ENCODE results near the gene AHRR. TPM values are rescaled to one million over a fixed set of nuclear protein-coding genes. Genes with fewer than 3 reads are reported as not detected.

Gene AHRR
- total and polyA plus RNA-seq, 2 of the 4 experiments (the other 2 are of a cell fraction): 15.6 to 37.1 TPM

DNA sequence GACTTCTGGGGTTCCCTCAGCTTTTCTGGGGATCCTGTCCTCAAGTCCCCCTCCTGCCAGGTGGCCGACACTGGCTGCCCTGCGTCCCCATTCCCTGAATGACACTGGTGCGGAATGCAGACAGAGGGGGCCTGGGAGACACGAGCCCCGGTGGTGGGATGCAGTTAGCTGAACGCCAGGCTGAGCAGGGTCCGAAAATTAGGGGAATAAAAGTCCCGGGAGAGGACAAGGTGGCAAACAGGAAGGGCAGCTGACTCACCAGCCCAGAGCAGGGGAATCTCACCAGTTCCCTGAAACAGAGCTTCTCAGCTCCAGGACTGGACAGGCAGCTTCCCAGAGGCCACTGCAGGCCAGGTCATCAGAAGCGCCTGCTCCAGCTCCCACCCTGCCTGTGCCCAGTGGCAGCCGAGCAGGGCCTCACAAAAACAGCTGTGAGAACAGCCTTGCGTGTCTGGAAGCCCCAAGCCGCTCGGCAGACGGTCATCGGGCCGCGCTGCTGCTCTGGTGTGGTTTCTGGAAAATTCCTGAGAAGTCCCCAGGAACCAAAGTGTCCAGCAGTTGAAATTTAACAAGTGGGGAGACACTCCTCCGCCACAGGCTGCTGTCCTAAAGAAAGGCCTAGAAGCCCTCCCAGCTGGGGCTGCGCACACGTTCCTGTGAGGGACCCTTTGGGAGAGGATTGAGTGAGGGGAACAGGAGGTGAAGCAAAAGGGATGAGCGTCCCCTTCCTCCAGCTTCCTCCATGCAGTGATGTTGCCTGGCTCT, 73.8 kb downstream of the AHRR start:
- Histone ChIP-seq H3K36me3 (ENCODE audit: control insufficient read depth, insufficient read depth, low read length) (peaks cover 10% of the 10 kb centered on the region), H4K5ac (ENCODE audit: low read depth, low read length) (peak overlapping the region; percentile 94), H3K27ac (ENCODE audit: insufficient read depth, low read length) (peak overlapping the region; percentile 94), H4K8ac (ENCODE audit: low read depth in 2 of 2, low read length in 2 of 2) (peak overlapping the region; percentile 91 to 98), H3K4me1 (ENCODE audit: control insufficient read depth, insufficient read depth, low read length) (peaks cover 43% of the 10 kb centered on the region), H3K23ac (ENCODE audit: low read depth, low read length) (peak overlapping the region; percentile 96), H2AK5ac (ENCODE audit: low read depth, low read length) (peak overlapping the region; percentile 98), H3K9me1 (ENCODE audit: insufficient read depth, low read length) (peaks cover 25% of the 10 kb centered on the region), H3K14ac (replicated peaks; ENCODE audit: low read depth, low read length) (peak overlapping the region; percentile 99), H2AFZ (replicated peaks; ENCODE audit: low read length, poor library complexity) (peak overlapping the region; percentile 73), H3K4me2 (ENCODE audit: low read depth, low read length) (no peak overlapping the region), H3K79me1 (ENCODE audit: low read depth in 1 of 2, low read length in 2 of 2) (peaks cover 20 to 57% of the 10 kb centered on the region in 2 experiments), H3K9ac (ENCODE audit: low read depth, low read length) (peak overlapping the region; percentile 58), H2BK15ac (ENCODE audit: low read depth, low read length) (peak overlapping the region; percentile 94; the same call in 2 of the 3 replicates), H3K27me3 (ENCODE audit: control insufficient read depth, insufficient read depth, low read length) (no peaks in the 10 kb centered on the region), H3K18ac (ENCODE audit: low read depth, low read length) (peak overlapping the region; percentile 92), H2BK20ac (ENCODE audit: low read depth, low read length) (peak overlapping the region; percentile 99), H3K4me3 (ENCODE audit: insufficient read depth, low read depth, low read length) (no peak overlapping the region), H3K4ac (ENCODE audit: low read depth, low read length) (peak overlapping the region; percentile 100), H3K9me3 (ENCODE audit: control insufficient read depth, insufficient read depth, low read length) (no peaks in the 10 kb centered on the region), H2AK9ac (replicated peaks; ENCODE audit: low read depth, low read length, poor library complexity) (peak overlapping the region; percentile 90), H4K20me1 (ENCODE audit: insufficient read depth, low read length) (no peaks in the 10 kb centered on the region; the same call in 1 of the 2 replicates), H4K91ac (ENCODE audit: insufficient read depth, low read depth, low read length) (peak overlapping the region; percentile 100), H3K56ac (ENCODE audit: extremely low read depth, insufficient read depth, low read length) (peak overlapping the region; percentile 96), H2BK5ac (ENCODE audit: low read depth, low read length, poor library complexity, severe bottlenecking) (peak overlapping the region; percentile 94), H2BK120ac (ENCODE audit: low read depth, low read length) (peak overlapping the region; percentile 99)
- dilution Hi-C loops (cut with HindIII; ENCODE audit: low sequenced_read_pairs, unreplicated experiment) (no loop called here), in situ Hi-C loops (cut with MboI; ENCODE audit: low sequenced_read_pairs) (no loop called here), intact Hi-C loops (cut with micrococcal nuclease) (loop anchor here (2.0 kb wide), 1 partner anchor 27 kb away; no protein-coding TSS in a partner anchor)
- ChIA-PET CTCF (no interaction called here), POLR2A (ENCODE audit: unreplicated experiment) (interaction anchor here (0.8 kb wide), 1 partner anchor 15 kb away, joined by 3 read pairs; no protein-coding TSS in a partner anchor)
- 11% methylated on average over 7 of the region's 21 CpGs; no CpG with 5 or more reads in 1 of the 2 experiments for WGBS, 2 experiments (ENCODE audit: extremely low coverage in 2 of 2, insufficient read length in 1 of 2)
- no TSS peak for BruUV-seq (replicated peaks)
- ATAC-seq (ENCODE audit: low read depth) (peak; percentile 66), DNase-seq (peak; percentile 94)
- TF ChIP-seq POLR2A (IDR thresholded peaks at IDR 0.05; ENCODE audit: low read depth, low read length) (peak; percentile 81), SMC3 (IDR thresholded peaks at IDR 0.05; ENCODE audit: low read depth, low read length) (no peak; the same call in 1 of the 2 replicates), BHLHE40 (IDR thresholded peaks at IDR 0.05; ENCODE audit: low read depth, low read length) (no peak), CHD1 (IDR thresholded peaks at IDR 0.05; ENCODE audit: low read depth, low read length) (no peak), RCOR1 (IDR thresholded peaks at IDR 0.05; ENCODE audit: insufficient replicate concordance, low read length) (peak; percentile 21), RFX5 (IDR thresholded peaks at IDR 0.05; ENCODE audit: low read depth, low read length) (no peak), MAFK (IDR thresholded peaks at IDR 0.05; ENCODE audit: low read depth, low read length) (no peak), CEBPB (IDR thresholded peaks at IDR 0.05; ENCODE audit: low read depth, low read length) (no peak), MXI1 (IDR thresholded peaks at IDR 0.05; ENCODE audit: borderline replicate concordance, low read depth, low read length) (no peak), RAD21 (IDR thresholded peaks at IDR 0.05; ENCODE audit: low read length) (no peak), MAZ (IDR thresholded peaks at IDR 0.05; ENCODE audit: borderline replicate concordance, low read depth, low read length) (0 out of 2 replicates have a peak, but pooled peaks have one; percentile 32), NFE2L2 (IDR thresholded peaks at IDR 0.05; ENCODE audit: low read depth, low read length) (0 out of 2 replicates have a peak, but pooled peaks have one; percentile 1), FOS (IDR thresholded peaks at IDR 0.05; ENCODE audit: low read depth, low read length) (peak; percentile 67)
- TF ChIP-seq, protein P1, sequence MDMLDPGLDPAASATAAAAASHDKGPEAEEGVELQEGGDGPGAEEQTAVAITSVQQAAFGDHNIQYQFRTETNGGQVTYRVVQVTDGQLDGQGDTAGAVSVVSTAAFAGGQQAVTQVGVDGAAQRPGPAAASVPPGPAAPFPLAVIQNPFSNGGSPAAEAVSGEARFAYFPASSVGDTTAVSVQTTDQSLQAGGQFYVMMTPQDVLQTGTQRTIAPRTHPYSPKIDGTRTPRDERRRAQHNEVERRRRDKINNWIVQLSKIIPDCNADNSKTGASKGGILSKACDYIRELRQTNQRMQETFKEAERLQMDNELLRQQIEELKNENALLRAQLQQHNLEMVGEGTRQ (IDR thresholded peaks at IDR 0.05; ENCODE audit: low read depth, low read length): no peak
- TF ChIP-seq, protein P2, sequence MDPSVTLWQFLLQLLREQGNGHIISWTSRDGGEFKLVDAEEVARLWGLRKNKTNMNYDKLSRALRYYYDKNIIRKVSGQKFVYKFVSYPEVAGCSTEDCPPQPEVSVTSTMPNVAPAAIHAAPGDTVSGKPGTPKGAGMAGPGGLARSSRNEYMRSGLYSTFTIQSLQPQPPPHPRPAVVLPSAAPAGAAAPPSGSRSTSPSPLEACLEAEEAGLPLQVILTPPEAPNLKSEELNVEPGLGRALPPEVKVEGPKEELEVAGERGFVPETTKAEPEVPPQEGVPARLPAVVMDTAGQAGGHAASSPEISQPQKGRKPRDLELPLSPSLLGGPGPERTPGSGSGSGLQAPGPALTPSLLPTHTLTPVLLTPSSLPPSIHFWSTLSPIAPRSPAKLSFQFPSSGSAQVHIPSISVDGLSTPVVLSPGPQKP (IDR thresholded peaks at IDR 0.05; ENCODE audit: borderline replicate concordance, low read depth, low read length): no peak
